LoVo (cell line): ENCODE measurements around the gene PPP1R13L.

Experiments
- DNase-seq: peaks from one replicate; pipeline ENCODE4 v3.0.0-alpha.2; 2016; ENCODE audit warnings: low spot score

Gene PPP1R13L, protein sequence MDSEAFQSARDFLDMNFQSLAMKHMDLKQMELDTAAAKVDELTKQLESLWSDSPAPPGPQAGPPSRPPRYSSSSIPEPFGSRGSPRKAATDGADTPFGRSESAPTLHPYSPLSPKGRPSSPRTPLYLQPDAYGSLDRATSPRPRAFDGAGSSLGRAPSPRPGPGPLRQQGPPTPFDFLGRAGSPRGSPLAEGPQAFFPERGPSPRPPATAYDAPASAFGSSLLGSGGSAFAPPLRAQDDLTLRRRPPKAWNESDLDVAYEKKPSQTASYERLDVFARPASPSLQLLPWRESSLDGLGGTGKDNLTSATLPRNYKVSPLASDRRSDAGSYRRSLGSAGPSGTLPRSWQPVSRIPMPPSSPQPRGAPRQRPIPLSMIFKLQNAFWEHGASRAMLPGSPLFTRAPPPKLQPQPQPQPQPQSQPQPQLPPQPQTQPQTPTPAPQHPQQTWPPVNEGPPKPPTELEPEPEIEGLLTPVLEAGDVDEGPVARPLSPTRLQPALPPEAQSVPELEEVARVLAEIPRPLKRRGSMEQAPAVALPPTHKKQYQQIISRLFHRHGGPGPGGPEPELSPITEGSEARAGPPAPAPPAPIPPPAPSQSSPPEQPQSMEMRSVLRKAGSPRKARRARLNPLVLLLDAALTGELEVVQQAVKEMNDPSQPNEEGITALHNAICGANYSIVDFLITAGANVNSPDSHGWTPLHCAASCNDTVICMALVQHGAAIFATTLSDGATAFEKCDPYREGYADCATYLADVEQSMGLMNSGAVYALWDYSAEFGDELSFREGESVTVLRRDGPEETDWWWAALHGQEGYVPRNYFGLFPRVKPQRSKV

DNA sequence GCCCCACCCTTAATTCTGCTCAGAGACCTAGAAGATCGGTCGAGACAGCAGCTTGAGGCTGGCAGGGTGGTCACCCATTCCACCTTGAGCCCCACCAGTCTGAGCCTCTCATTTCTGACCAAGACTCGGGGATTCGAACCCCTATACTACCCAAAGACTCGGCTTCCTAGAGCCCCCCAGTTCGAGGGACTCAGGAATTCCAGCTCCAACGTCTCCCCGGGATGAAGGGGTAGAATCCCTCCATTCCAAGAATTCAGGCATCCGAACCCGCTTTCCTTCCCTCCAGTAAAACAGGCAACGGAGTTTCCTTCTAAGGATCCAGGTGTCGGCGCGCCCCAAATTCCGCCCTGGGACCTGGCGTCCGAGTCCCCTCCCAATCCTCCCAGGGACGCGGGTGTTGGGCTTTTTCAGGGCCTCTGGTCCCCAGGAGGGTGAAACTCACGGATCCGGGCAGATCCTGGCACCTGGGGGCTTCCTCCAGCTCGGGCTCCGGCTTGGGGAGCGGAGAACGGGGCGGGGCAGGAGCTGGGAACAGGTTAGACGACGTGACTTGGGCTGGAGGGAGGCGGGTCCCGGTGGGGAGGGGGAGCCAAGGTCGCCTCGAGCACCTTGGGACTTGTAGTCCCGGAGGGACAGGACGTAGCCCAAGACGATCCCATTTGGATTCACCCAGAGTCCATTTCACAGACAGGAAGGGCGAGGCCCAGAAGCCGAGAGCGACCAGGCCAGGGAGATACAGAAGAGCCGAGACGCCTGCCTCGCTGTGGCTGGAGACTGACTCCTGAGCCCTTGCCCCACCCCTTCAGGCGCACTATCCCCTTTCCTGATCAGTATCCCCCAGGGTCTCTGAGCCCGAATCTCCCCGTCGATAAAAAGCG, at the start of gene PPP1R13L:
TSS of gene PPP1R13L (minus strand) at position 513 of the 878 bp plus-strand sequence. CDS start 6,751 bp downstream, outside the sequence.
- DNase-seq: peak; percentile 91

DNA sequence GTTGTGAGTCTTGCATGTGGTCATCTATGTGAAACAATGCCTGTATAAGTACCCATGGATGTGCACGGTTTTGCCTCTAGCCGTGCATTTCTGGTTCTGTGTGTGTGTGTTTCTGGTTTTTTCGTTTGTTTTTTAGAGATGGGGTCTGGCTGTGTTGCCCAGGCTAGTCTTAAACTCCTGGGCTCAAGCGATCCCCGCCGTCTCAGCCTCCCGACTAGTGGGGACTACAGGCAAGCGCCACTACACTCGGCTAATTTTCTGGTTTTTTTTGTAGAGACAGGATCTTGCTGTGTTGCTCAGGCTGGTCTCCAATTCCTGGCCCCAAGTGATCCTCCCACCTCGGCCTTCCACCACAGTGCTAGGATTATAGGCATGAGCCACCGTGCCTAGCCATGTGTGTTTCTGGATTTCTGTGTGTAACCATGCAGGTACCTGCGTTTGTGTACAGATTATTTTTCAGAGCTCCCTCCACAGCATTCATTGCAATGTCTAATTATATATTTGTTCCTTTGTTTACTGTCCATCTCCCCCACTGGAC, 47.0 kb upstream of the PPP1R13L start:
- DNase-seq: no peak

DNA sequence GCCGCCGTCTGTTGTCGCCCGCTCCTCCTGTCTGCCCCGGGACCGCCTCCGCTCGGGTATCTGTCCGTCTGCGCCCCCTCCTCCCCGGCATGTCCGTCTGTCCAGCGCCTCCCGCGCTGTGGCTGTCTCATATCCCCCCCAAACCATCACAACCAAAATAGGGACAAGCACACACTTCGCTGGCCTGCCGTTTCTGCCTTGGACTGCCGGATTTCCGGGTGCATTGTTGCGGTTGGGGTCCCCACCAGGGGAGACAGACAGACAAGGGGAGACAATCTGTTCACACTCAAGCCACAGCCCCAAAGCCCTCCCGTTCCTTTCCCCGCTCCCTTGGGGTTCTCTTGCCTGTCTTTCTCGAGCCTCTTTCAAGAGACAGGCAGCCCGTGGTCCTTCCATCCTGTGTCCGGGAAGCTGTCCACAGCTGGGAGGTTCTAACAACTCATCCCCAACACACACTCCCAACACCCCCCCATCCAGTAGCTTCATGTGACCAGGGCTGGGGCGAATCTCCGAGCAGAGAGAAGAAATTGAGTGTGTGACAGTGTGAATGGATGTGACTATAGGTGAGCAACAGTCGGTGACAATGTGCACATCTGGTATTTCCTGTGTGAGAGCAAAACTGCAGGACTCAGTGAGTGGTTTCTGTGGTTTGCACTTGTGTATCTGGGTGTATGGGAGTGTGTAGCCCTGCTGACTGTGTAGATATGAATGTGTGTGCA, 46.4 kb upstream of the PPP1R13L start:
- DNase-seq: no peak

DNA sequence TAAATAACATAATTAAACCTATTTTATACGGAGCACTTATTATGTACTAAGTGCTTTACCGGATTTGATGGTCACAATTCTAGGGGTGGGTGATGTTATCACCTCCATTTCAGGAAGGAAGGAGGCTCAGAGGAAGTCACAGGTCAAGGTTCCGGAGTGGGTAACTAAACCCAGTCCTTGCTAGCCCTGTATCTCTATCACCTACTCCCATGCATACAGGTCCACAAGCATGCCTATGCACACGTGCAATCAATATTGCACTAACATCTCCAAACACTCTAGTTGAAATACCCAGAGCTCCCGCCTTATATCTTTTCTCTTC, 45.1 kb upstream of the PPP1R13L start:
- DNase-seq: no peak

DNA sequence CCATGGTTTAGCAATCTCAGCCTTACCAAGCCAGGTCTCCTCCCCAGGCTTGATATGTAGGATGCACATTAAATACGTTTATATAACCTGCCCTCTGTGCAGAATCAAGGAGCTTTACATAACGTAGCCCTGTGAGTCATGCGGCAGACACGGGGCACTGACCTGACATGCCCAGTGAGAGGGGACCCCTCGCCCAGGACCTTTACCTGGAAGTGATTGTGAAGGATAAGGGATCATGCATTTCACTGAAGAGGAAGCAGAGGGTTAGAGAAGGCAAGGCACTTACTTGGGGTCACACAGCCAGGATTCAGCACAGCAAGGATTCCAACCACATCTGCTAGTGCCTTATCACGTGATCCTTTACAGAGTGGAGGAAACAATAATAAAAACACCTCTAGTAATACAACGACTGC, 44.0 kb upstream of the PPP1R13L start:
- DNase-seq: no peak

DNA sequence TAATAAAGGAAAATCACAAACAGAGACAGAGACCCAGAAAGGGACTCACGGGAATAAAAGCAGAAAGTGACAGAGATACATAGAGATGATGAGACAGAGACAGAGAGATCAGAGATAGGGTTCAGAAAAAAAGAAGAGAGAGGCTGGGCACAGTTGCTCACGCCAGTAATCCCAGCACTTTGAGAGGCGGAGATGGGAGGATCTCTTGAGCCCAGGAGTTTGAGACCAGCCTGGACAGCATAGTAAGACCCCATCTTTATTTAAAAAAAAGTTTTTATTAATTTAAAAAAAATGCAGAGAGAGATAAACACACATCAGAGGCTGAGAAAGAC, 43.5 kb upstream of the PPP1R13L start:
- no peak for DNase-seq

DNA sequence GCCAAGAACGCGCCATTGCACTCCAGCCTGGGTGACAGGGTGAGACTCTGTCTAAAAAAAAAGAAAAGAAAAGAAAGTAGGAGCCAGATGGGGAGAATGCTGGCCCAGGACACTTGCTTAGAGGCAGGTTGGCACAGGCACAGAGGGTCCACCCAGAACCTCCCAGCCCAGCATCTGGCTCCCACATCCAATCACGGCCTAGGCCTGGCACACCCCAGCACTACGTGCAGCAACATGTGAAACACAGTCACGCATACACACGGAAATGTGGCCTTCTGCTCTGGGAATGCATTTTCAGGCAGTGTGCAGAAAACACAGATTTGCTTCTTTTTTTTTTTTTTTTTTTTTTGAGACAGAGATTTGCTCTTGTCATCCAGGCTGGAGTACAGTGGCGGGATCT, 42.1 kb upstream of the PPP1R13L start:
- DNase-seq: no peak

DNA sequence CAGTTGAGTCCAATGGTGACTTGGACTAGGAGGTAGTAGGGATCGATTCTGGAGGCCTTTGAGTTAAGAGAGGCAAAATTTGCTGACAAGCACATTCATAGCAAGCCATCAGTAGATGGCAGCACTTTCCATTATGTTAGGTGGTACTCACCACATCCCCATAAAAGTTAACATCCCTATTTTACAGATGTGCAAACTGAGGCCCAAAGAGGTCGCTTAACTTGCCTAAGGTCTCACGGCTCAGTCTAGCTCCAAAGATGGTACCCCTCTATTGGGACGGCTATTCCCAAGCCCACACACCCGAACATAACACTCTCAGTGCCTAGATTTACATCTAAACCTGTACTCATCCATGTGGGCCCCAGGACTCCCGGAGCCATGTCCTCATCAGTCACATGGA, 41.4 kb upstream of the PPP1R13L start:
- DNase-seq: no peak

DNA sequence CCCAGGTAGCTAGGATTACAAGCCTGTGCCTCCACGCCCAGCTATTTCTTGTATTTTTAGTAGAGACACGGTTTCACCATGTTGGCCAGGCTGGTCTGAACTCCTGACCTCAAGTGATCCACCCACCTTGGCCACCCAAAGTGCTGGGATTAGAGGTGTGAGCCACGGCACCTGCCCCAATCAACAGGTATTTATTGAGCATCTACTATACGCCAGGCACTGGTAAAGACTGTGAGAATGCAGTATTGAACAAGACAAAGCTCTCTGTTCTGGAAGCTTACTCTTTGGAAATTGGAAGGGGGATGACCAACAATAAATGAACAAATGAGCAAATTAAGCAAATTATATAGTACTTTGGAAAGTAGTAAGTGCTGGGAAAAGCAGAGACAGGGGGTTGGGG, 40.3 kb upstream of the PPP1R13L start:
- no peak for DNase-seq

DNA sequence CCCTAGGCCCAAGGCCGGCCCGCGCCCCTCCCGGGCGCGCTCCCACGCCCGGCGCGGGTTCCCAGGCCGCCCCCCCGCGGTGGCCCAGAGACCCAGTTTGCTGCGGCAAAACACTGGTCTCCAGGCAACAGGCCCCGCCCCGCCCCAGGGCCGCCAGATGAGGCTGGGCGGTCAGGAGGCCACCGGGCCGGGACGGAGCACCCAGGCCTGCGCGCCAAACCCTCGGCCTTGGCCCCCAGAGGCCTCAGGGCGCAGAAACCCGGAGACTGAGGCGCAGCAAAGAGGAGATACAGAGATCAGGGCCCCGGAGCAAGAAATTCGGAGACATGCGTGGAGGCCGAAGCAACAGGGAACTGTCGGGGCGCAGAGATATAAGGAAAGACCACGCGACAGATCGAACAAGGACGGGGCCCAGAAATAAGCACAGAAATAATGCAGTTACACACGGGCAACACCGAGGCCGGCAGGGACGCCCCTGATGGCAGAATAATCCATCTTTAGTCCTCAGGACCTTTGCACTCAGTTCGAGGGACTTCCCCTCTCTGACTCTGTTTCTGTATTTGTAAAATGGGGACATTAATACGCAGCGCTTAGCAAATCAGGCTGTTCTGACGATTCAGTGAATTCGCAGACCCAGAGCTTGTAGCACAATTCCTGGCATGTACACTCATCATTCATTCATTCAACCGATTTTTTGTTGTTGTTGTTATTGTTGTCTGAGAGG, 39.6 kb upstream of the PPP1R13L start:
- DNase-seq: peak; percentile 75

DNA sequence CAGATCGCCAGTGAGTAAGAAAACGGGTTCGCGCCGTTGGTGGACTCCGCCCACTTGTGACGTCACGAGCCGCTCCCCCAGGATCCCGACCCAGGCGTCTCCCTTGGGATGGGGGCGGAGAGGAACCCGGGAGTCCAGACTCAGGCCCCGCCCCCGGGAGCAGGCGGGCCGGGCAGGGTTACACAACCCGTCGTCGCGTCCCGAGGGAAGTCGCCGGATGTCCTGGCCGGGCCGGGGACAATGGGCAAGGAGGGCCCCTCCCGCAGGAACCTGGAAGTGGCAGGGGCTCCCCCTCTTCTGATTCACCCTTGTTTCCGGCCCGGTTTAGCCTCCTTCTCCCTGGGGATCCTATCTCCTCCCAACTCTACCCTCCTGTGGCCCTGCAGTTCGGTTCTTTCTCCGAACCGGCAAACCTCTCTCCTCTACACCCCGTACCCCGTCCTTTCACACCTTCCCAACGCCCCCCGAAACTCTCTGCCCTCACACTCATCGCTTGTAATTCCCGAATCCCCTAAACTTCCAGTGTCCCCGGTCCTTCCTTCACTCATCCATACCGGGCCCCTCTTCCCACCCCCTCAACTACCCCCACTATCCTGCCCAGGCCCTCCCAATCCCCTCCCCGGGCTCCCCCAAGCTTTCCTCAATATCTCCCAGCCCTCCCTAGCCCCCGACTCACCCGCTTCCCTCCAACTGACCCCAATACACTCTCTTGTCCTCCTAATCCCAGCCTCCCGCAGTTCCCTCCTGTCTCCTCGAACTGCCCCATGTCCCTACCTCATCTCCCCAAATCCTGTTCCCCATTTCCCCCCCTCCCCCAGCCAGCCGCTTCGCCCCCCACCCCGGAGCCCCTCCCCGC, 38.8 kb upstream of the PPP1R13L start:
- DNase-seq: peak; percentile 97

DNA sequence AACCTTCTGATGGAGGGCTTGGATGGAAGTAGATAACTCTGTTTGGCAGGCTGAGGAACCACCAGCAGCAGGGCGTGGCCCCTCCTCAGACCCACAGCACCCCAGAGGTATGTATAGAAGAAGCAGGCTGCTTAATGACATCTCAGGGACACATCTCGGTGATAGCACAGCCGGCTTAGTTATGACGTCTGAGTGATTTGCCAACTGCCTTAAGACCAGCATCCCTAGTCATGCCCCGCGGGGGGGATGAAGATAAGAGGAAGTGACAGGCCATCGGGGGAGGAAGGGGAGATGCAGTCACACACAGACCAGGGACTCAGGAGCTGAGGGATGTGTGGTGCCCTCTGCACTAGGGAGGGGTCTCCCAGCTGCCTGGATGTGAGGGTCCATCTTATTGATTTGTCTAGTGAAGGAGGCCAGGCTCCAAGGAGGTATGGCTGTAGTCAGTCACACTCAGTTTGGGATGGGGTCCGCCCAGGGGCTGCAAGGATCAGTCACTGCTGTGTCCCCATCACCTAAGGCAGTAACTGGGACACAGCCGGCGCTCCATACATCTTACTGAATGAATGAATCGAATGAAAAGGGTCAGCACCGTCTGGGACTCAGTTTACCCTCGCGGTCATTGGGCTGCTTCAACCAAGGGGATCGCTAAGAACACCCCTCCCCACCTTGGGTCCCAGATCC, 38.1 kb upstream of the PPP1R13L start:
- DNase-seq: no peak

DNA sequence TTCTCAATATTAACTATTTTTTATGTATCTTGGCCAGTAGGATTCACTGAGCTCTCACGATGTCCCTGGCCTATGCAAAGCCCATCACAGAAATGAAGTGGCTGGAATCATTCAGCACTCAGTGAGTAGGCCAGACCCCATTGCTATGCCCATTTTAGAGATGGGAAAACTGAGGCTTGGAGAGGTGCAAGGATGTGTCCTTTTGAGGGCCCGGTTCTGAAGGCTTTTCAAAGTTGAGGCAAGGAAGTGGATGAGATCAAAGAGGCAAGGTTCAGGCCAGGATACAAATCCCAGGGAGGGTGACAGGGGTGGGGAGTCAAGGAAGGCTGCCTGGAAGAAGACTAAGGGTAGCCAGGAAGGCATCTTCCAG, 37.5 kb upstream of the PPP1R13L start:
- no peak for DNase-seq

DNA sequence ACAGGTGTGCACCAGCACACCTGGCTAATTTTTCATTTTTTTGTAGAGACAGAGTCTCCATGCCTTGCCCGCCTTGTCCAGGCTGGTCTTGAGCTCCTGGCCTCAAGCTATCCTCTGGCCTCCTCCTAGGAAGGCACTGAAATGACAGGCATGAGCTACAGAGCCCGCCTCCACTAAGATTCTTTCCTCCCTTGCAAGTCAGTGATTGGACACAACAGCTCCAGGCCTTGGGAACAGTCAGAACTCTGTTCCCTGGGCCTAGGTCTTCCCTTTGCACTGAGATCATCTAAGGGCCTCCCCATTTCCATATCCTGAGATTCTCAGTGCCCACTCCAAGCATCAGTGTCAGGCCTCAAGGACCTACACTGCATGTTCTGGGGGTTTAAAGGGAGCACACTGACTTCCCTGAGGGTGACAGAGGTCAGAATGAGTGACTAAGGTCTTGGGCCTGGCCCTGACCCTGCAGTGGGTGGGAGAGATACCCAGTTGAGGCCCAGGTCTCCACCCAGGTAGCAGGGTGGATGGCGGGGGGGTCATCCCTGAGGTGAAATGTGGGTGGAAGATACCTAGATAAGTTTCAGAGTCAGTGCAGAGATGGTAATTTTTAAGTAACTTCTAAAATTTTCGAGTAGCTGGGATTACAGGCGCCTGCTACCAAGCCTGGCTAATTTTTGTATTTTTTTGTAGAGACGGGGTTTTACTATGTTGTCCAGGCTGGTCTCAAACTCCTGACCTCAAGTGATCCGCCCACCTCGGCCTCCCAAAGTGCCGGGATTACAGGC, 36.2 kb upstream of the PPP1R13L start:
- DNase-seq: no peak

DNA sequence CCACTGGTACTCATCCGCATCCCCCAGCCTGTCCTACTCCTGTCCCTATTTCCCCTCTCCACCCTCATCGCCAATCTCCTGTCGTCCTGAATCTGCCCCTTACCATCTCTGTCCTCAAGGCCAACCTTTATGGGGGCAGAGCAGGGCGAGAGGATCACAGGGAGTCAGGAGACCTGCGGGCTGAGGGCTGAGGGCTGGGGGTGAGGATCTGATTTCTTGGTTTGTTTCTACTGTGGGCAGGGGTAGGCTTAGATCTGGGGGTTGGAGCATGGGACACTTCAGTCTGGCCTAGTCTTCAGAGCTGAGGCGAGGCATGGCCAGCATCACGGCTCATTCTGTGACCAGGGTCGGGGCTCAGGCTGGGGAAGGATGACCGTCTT, 35.4 kb upstream of the PPP1R13L start:
- no peak for DNase-seq

DNA sequence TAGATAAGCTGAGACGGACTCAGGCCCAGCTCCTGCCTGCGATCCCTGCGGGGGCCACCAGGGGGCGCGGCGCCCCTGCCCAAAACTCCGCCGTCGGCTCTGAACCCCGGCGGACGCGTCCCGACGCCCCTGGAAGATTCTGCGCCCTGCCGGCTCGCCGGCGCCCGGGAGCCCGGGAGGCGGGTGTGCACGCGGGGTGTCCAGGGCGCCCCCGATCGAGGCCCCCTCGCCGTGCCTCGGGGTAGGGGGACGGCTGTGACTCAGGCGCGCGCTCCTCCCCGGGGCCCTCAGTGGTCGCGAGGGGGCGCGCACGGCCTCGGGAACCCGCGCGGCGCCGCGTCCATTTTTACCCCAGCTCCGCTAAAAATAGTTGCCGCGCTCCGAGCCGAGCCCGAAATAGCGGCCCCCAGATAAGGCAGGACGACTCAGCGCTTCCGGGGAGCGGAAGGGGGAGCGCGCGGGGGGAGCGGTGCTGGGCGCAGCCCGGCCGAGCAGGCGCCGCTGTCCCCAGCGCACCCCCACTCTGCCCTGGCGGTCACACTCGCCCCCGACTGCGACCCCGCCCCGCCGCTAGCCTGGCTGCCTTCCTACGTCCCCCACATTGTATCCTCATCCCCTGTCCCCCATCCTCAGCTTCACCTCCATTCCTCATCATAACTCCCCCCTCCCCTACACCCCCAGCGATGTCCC, 34.8 kb upstream of the PPP1R13L start:
- DNase-seq: peak; percentile 78

DNA sequence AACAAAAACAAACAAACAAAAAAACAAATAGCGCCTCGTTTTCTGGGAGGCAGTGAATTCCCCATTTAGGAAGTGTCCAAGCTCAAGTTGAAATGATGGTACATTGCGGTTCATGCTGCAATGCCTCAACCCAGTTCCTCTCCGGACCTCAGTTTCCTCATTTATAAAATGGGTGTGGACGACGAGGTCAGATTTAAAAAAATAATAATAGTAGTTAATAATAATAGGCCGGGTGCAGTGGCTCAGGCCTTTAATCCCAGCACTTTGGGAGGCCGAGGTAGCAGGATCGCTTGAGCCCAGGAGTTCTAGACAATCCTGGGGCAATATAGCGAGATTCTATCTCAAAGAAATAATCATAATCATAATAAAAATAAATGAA, 34.3 kb upstream of the PPP1R13L start:
- no peak for DNase-seq

DNA sequence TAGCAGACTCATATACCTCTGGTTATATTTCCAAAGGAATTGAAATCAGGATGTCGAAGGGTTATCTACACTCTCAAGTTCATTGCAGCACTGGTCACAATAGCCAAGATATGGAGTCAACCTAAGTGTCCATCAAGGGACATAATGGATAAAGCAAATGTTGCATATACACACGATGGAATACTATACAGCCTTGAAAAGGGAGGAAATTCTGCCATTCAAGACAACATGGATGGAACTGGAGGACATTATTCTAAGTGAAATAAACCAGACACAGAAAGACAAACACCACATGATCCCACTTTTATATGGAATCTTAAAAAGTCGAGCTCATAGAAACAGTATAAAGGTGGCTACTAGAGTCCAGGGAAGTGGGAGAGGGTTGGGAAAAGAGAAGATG, 32.5 kb upstream of the PPP1R13L start:
- no peak for DNase-seq
